ENCODE data around the gene METTL27. TPM values are rescaled to one million over a fixed set of nuclear protein-coding genes. Genes with fewer than 3 reads are reported as not detected.

Gene METTL27
- total RNA-seq, 4 donors from 2014 or later = 0.93 to 7.8 (median 3.5) TPM

GRCh38 chr7:73880755-73881328, 38.5 kb upstream of the METTL27 start:
- 60% methylated on average over 1 to 8 of the region's 13 CpGs for WGBS, 2 donors (ENCODE audit: low coverage in 1 of 2)
- no peak for ATAC-seq
- H3K4me3 ChIP-seq = no peak overlapping the region

GRCh38 chr7:73879977-73880681, 37.8 kb upstream of the METTL27 start:
- no peaks in the 10 kb centered on the region for H3K27me3 ChIP-seq
- 60 to 66% methylated on average over 2 to 4 of the region's 18 CpGs for WGBS, 2 donors (ENCODE audit: low coverage in 1 of 2)
- H3K4me3 ChIP-seq = no peak overlapping the region
- TF ChIP-seq POLR2AphosphoS5 (IDR thresholded peaks at IDR 0.05) (no peak), EP300 (IDR thresholded peaks at IDR 0.05) (no peak), POLR2A (IDR thresholded peaks at IDR 0.05) (no peak), CTCF (IDR thresholded peaks at IDR 0.05) (no peak)
- no peaks in the 10 kb centered on the region for H3K36me3 ChIP-seq
- H3K9me3 ChIP-seq = no peaks in the 10 kb centered on the region
- H3K4me1 ChIP-seq = peaks cover 0 to 32% (median 13%) of the 10 kb centered on the region in 3 donors
- ATAC-seq = peak; percentile 86
- H3K27ac ChIP-seq = peak overlapping the region in 3 of 4 donors; percentile 59 to 74 (median 65)

More at GRCh38 chr7:73880755-73881328, 38.5 kb upstream of the METTL27 start:
- Histone ChIP-seq H3K27ac (peak overlapping the region in 3 of 4 donors; percentile 59 to 74 (median 65)), H3K4me1 (peaks cover 0 to 33% (median 13%) of the 10 kb centered on the region in 3 donors), H3K27me3 (no peaks in the 10 kb centered on the region), H3K36me3 (no peaks in the 10 kb centered on the region), H3K9me3 (no peaks in the 10 kb centered on the region)
- peak; percentile 9 for TF ChIP-seq POLR2AphosphoS5 (IDR thresholded peaks at IDR 0.05)
- TF ChIP-seq EP300 (IDR thresholded peaks at IDR 0.05) = no peak

GRCh38 chr7:73876973-73877372, 34.7 kb upstream of the METTL27 start:
- H3K4me1 ChIP-seq = peaks cover 0 to 35% (median 17%) of the 10 kb centered on the region in 3 donors
- no peaks in the 10 kb centered on the region for H3K36me3 ChIP-seq
- H3K4me3 ChIP-seq = no peak overlapping the region
- TF ChIP-seq POLR2AphosphoS5 (IDR thresholded peaks at IDR 0.05) (no peak), EP300 (IDR thresholded peaks at IDR 0.05) (no peak), POLR2A (IDR thresholded peaks at IDR 0.05) (no peak)
- no peak overlapping the region for H3K27ac ChIP-seq
- no peaks in the 10 kb centered on the region for H3K9me3 ChIP-seq
- WGBS, 2 donors (ENCODE audit: low coverage in 1 of 2) = 91% methylated on average over 3 of the region's 12 CpGs; no CpG with 5 or more reads in 1 of the 2 donors
- ATAC-seq = no peak
- H3K27me3 ChIP-seq = no peaks in the 10 kb centered on the region

- ATAC-seq = no peak
These were observed 34.0 kb upstream of the METTL27 start for GRCh38 chr7:73876361-73876760.

GRCh38 chr7:73872056-73872908, 30.0 kb upstream of the METTL27 start:
- 71 to 79% methylated on average over 2 to 3 of the region's 13 CpGs for WGBS, 2 donors (ENCODE audit: low coverage in 1 of 2)
- Histone ChIP-seq H3K27me3 (no peaks in the 10 kb centered on the region), H3K36me3 (no peaks in the 10 kb centered on the region), H3K9me3 (no peaks in the 10 kb centered on the region), H3K4me1 (peaks cover 0 to 40% (median 31%) of the 10 kb centered on the region in 3 donors), H3K27ac (peak overlapping the region in 2 of 4 donors; percentile 20 to 22), H3K4me3 (no peak overlapping the region)
- ATAC-seq = no peak
- TF ChIP-seq POLR2A (IDR thresholded peaks at IDR 0.05) (no peak), CTCF (IDR thresholded peaks at IDR 0.05) (no peak), POLR2AphosphoS5 (IDR thresholded peaks at IDR 0.05) (no peak), EP300 (IDR thresholded peaks at IDR 0.05) (no peak)

More at GRCh38 chr7:73876361-73876760, 34.0 kb upstream of the METTL27 start:
- peaks cover 0 to 35% (median 16%) of the 10 kb centered on the region in 3 donors for H3K4me1 ChIP-seq
- H3K9me3 ChIP-seq = no peaks in the 10 kb centered on the region
- H3K4me3 ChIP-seq = no peak overlapping the region
- WGBS, 2 donors (ENCODE audit: low coverage in 1 of 2) = 90% methylated on average over 2 of the region's 8 CpGs; no CpG with 5 or more reads in 1 of the 2 donors
- TF ChIP-seq CTCF (IDR thresholded peaks at IDR 0.05) (no peak), POLR2AphosphoS5 (IDR thresholded peaks at IDR 0.05) (no peak), POLR2A (IDR thresholded peaks at IDR 0.05) (no peak), EP300 (IDR thresholded peaks at IDR 0.05) (no peak)
- H3K27ac ChIP-seq = no peak overlapping the region
- H3K27me3 ChIP-seq = no peaks in the 10 kb centered on the region
- H3K36me3 ChIP-seq = no peaks in the 10 kb centered on the region

Measured in gastroesophageal sphincter (tissue), 4 donors.